ENCODE measurements around the gene LBX1.

DNA sequence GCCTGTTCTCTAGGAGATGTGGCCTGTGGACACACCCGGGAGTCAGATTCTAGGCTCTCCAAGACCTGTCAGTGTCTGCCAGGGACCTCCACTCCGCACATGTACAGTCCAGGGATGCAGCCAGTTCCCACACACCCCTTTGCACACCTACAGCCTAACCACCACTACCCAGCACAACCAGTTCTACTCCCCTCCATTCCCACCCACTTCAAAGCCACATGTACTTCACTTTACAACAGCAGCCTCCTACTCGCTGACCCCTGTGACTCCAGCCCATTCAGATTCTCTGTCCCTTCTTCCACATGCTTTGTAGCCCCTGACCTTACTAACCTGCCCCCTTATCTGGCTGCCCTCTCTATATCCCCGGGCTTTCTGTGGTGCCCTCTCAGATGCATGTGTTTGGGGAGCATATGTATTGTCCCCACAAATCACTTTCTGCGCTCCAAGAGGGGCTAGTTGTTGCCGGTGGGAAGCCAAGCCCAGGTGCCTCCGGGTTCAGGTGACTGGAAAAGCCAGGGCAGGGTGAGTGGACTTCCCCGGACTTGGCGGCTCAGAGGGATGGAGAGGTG lies 7.2 kb downstream of the LBX1 start:
- no peak for TF ChIP-seq CREB1 (IDR thresholded peaks at IDR 0.05; ENCODE audit: low read depth)
- TF ChIP-seq CEBPB (IDR thresholded peaks at IDR 0.05), result no peak
- TF ChIP-seq RAD21 (IDR thresholded peaks at IDR 0.05; ENCODE audit: low read depth), result no peak
- no peak for TF ChIP-seq NFIC (IDR thresholded peaks at IDR 0.05)
- no peak for TF ChIP-seq FOXM1 (IDR thresholded peaks at IDR 0.05; ENCODE audit: borderline replicate concordance, low read depth)
- TF ChIP-seq, protein P1, sequence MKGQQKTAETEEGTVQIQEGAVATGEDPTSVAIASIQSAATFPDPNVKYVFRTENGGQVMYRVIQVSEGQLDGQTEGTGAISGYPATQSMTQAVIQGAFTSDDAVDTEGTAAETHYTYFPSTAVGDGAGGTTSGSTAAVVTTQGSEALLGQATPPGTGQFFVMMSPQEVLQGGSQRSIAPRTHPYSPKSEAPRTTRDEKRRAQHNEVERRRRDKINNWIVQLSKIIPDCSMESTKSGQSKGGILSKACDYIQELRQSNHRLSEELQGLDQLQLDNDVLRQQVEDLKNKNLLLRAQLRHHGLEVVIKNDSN (IDR thresholded peaks at IDR 0.05), result no peak
- TF ChIP-seq, protein P2, sequence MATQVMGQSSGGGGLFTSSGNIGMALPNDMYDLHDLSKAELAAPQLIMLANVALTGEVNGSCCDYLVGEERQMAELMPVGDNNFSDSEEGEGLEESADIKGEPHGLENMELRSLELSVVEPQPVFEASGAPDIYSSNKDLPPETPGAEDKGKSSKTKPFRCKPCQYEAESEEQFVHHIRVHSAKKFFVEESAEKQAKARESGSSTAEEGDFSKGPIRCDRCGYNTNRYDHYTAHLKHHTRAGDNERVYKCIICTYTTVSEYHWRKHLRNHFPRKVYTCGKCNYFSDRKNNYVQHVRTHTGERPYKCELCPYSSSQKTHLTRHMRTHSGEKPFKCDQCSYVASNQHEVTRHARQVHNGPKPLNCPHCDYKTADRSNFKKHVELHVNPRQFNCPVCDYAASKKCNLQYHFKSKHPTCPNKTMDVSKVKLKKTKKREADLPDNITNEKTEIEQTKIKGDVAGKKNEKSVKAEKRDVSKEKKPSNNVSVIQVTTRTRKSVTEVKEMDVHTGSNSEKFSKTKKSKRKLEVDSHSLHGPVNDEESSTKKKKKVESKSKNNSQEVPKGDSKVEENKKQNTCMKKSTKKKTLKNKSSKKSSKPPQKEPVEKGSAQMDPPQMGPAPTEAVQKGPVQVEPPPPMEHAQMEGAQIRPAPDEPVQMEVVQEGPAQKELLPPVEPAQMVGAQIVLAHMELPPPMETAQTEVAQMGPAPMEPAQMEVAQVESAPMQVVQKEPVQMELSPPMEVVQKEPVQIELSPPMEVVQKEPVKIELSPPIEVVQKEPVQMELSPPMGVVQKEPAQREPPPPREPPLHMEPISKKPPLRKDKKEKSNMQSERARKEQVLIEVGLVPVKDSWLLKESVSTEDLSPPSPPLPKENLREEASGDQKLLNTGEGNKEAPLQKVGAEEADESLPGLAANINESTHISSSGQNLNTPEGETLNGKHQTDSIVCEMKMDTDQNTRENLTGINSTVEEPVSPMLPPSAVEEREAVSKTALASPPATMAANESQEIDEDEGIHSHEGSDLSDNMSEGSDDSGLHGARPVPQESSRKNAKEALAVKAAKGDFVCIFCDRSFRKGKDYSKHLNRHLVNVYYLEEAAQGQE (IDR thresholded peaks at IDR 0.05; ENCODE audit: low read depth), result no peak
- no peak for TF ChIP-seq EP300 (IDR thresholded peaks at IDR 0.05; ENCODE audit: borderline replicate concordance)
- TF ChIP-seq TAF1 (IDR thresholded peaks at IDR 0.05; ENCODE audit: low read depth), result no peak
- no peak for TF ChIP-seq YY1 (IDR thresholded peaks at IDR 0.05; ENCODE audit: low read depth)
- TF ChIP-seq, protein P3, sequence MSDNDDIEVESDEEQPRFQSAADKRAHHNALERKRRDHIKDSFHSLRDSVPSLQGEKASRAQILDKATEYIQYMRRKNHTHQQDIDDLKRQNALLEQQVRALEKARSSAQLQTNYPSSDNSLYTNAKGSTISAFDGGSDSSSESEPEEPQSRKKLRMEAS (IDR thresholded peaks at IDR 0.05), result no peak
- no peak for TF ChIP-seq EGR1 (IDR thresholded peaks at IDR 0.05)
- no peak for TF ChIP-seq ZBTB7A (IDR thresholded peaks at IDR 0.05; ENCODE audit: low read depth)
